Dedifferentiated amniotic fluid mesenchymal stem cell (primary cell): ENCODE results near the gene RASSF4.
A peak's percentile ranks its signal among the peaks of the same experiment; 100 is the strongest.

Experiments
- DNase-seq: peaks from one replicate; pipeline ENCODE4 v3.0.0-alpha.2; 2016; ENCODE audit errors: extremely low spot score

The RASSF4 gene

GRCh38 chr10:44959247-44960087 is at the start of gene RASSF4:
Gene RASSF4, plus strand, starts transcription at chr10:44959802. Its CDS starts 10,401 bp downstream, at chr10:44970203.
- DNase-seq, result peak; percentile 56

- DNase-seq, result no peak
These were observed 49.7 kb upstream of the RASSF4 start for GRCh38 chr10:44909910-44910309.

GRCh38 chr10:44910602-44911001 is 49.0 kb upstream of the RASSF4 start:
- no peak for DNase-seq

GRCh38 chr10:44911081-44911540 is 48.5 kb upstream of the RASSF4 start, which contains the start of gene TMEM72:
Gene TMEM72, plus strand, starts transcription at chr10:44911337. Its CDS starts 176 bp downstream, at chr10:44911513.
- no peak for DNase-seq

- no peak for DNase-seq
These were observed 47.7 kb upstream of the RASSF4 start for GRCh38 chr10:44911951-44912350.

GRCh38 chr10:44913350-44914081 is 46.1 kb upstream of the RASSF4 start:
- no peak for DNase-seq

GRCh38 chr10:44914891-44915290 is 44.7 kb upstream of the RASSF4 start:
- no peak for DNase-seq

GRCh38 chr10:44916429-44916828 is 43.2 kb upstream of the RASSF4 start:
- DNase-seq, result no peak

- no peak for DNase-seq
These were observed 41.8 kb upstream of the RASSF4 start for GRCh38 chr10:44917848-44918247.

- no peak for DNase-seq
These were observed 39.4 kb upstream of the RASSF4 start for GRCh38 chr10:44920252-44920651.

GRCh38 chr10:44921061-44921460 is 38.5 kb upstream of the RASSF4 start:
- DNase-seq, result no peak

GRCh38 chr10:44921506-44921905 is 38.1 kb upstream of the RASSF4 start:
- DNase-seq, result no peak

- DNase-seq, result no peak
These were observed 37.6 kb upstream of the RASSF4 start for GRCh38 chr10:44922021-44922420.

- DNase-seq, result no peak
These were observed 36.6 kb upstream of the RASSF4 start for GRCh38 chr10:44922796-44923545.

- no peak for DNase-seq
These were observed 36.0 kb upstream of the RASSF4 start for GRCh38 chr10:44923611-44924010.

GRCh38 chr10:44924261-44925040 is 35.2 kb upstream of the RASSF4 start:
- no peak for DNase-seq

GRCh38 chr10:44925224-44925623 is 34.4 kb upstream of the RASSF4 start:
- DNase-seq, result no peak

- no peak for DNase-seq
These were observed 33.5 kb upstream of the RASSF4 start for GRCh38 chr10:44925811-44926750.

- DNase-seq, result no peak
These were observed 32.8 kb upstream of the RASSF4 start for GRCh38 chr10:44926751-44927351.

GRCh38 chr10:44927352-44927751 is 32.2 kb upstream of the RASSF4 start:
- DNase-seq, result no peak
